KG1 (cell line): Measurements from ENCODE around the gene ZNF76.

ENCODE experiments used
- DNase-seq: peaks from one replicate; lab custom pipeline; 2025; lab: John Stamatoyannopoulos, UW

ZNF76 gene

GRCh38 chr6:35259194-35259947 lies at the start of gene ZNF76:
Gene ZNF76 (plus strand): TSS chr6:35259735. CDS start chr6:35281152, 21,417 bp downstream.
- peak; percentile 92 for DNase-seq

- no peak for DNase-seq
Measured at GRCh38 chr6:35213298-35213791, 46.2 kb upstream of the ZNF76 start.

- DNase-seq: no peak
Measured at GRCh38 chr6:35213824-35214756, 45.4 kb upstream of the ZNF76 start, which contains the start of gene SCUBE3. Gene SCUBE3 (plus strand): TSS chr6:35213956. CDS start chr6:35214419, 463 bp downstream.

GRCh38 chr6:35214869-35215664 lies 44.5 kb upstream of the ZNF76 start:
- no peak for DNase-seq

GRCh38 chr6:35215665-35216411 lies 43.7 kb upstream of the ZNF76 start:
- DNase-seq: no peak

- no peak for DNase-seq
Measured at GRCh38 chr6:35216412-35216732, 43.2 kb upstream of the ZNF76 start.

- no peak for DNase-seq
Measured at GRCh38 chr6:35216851-35217811, 42.4 kb upstream of the ZNF76 start.

GRCh38 chr6:35218021-35218420 lies 41.5 kb upstream of the ZNF76 start:
- no peak for DNase-seq

GRCh38 chr6:35218456-35218855 lies 41.1 kb upstream of the ZNF76 start:
- DNase-seq: no peak

GRCh38 chr6:35219683-35220326 lies 39.7 kb upstream of the ZNF76 start:
- DNase-seq: no peak

GRCh38 chr6:35220711-35221110 lies 38.8 kb upstream of the ZNF76 start:
- DNase-seq: no peak

GRCh38 chr6:35223396-35223795 lies 36.1 kb upstream of the ZNF76 start:
- DNase-seq: no peak

- DNase-seq: no peak
Measured at GRCh38 chr6:35224720-35225119, 34.8 kb upstream of the ZNF76 start.

- DNase-seq: no peak
Measured at GRCh38 chr6:35228481-35228880, 31.1 kb upstream of the ZNF76 start.

- DNase-seq: no peak
Measured at GRCh38 chr6:35229304-35229703, 30.2 kb upstream of the ZNF76 start.

GRCh38 chr6:35230498-35230897 lies 29.0 kb upstream of the ZNF76 start:
- DNase-seq: no peak

- DNase-seq: no peak
Measured at GRCh38 chr6:35230950-35231349, 28.6 kb upstream of the ZNF76 start.

- no peak for DNase-seq
Measured at GRCh38 chr6:35231563-35231962, 28.0 kb upstream of the ZNF76 start.

GRCh38 chr6:35234901-35235300 lies 24.6 kb upstream of the ZNF76 start:
- no peak for DNase-seq

GRCh38 chr6:35236223-35236622 lies 23.3 kb upstream of the ZNF76 start:
- DNase-seq: no peak
